ENCODE data around the gene NPFF. TPM values are rescaled to one million over a fixed set of nuclear protein-coding genes. Genes with fewer than 3 reads are reported as not detected.
A peak's percentile ranks its signal among the peaks of the same experiment; 100 is the strongest.
"Not testable (repeated sequence)": the region's sequence is repeated elsewhere in the genome, so short reads cannot be mapped to it uniquely, and the experiment has no call there.

The NPFF gene
- not detected for polyA plus RNA-seq

- H3K4me1 Mint-ChIP-seq, result peaks cover 5 to 9% (median 6%) of the 10 kb centered on the region in 3 donors
- H3K27me3 Mint-ChIP-seq, result no peaks in the 10 kb centered on the region
- peak within 1 kb of the TSS in 2 of 3 donors; percentile 43 to 47 for H3K27ac Mint-ChIP-seq
- peak within 1 kb of the TSS in 1 of 4 donors; percentile 45 for H3K4me3 Mint-ChIP-seq
- no peaks in the 10 kb centered on the region for H3K36me3 Mint-ChIP-seq
- H3K9me3 Mint-ChIP-seq, result no peaks in the 10 kb centered on the region
Observed at GRCh38 chr12:53506881-53507602, at the start of gene NPFF. TSS of gene NPFF (minus strand) at chr12:53507484. CDS start at chr12:53507474, 10 bp downstream.

- Mint-ChIP-seq H3K9me3 (no peaks in the 10 kb centered on the region), H3K4me1 (no peaks in the 10 kb centered on the region), H3K27ac (peak overlapping the region in 1 of 3 donors; percentile 43), H3K27me3 (no peaks in the 10 kb centered on the region), H3K4me3 (no peak overlapping the region), H3K36me3 (peaks cover 2% of the 10 kb centered on the region)
Observed at GRCh38 chr12:53552361-53553327, 45.4 kb upstream of the NPFF start.

- H3K27me3 Mint-ChIP-seq, result no peaks in the 10 kb centered on the region
Observed at GRCh38 chr12:53551889-53552291, 44.6 kb upstream of the NPFF start.

GRCh38 chr12:53550595-53550994 is 43.3 kb upstream of the NPFF start:
- Mint-ChIP-seq H3K36me3 (peaks cover 2% of the 10 kb centered on the region), H3K9me3 (no peaks in the 10 kb centered on the region), H3K4me1 (no peaks in the 10 kb centered on the region), H3K4me3 (no peak overlapping the region), H3K27me3 (no peaks in the 10 kb centered on the region), H3K27ac (peak overlapping the region in 1 of 3 donors; percentile 28)

More at GRCh38 chr12:53551889-53552291, 44.6 kb upstream of the NPFF start:
- Mint-ChIP-seq H3K9me3 (no peaks in the 10 kb centered on the region), H3K4me1 (no peaks in the 10 kb centered on the region), H3K36me3 (peaks cover 2% of the 10 kb centered on the region), H3K27ac (no peak overlapping the region), H3K4me3 (no peak overlapping the region)

- not testable (repeated sequence) for H3K27me3 Mint-ChIP-seq, H3K36me3 Mint-ChIP-seq, H3K4me1 Mint-ChIP-seq, H3K9me3 Mint-ChIP-seq, H3K4me3 Mint-ChIP-seq
- H3K27ac Mint-ChIP-seq, result peak overlapping the region in 1 of 3 donors; percentile 28
Observed at GRCh38 chr12:53550131-53550530, 42.8 kb upstream of the NPFF start.

GRCh38 chr12:53548354-53548753 is 41.1 kb upstream of the NPFF start:
- H3K27ac Mint-ChIP-seq, result peak overlapping the region in 1 of 3 donors; percentile 39
- not testable (repeated sequence) for H3K4me3 Mint-ChIP-seq, H3K4me1 Mint-ChIP-seq, H3K27me3 Mint-ChIP-seq, H3K9me3 Mint-ChIP-seq, H3K36me3 Mint-ChIP-seq

GRCh38 chr12:53543539-53543938 is 36.3 kb upstream of the NPFF start:
- Mint-ChIP-seq H3K9me3 (no peaks in the 10 kb centered on the region), H3K4me1 (peaks cover 0 to 7% (median 5%) of the 10 kb centered on the region in 3 donors), H3K4me3 (no peak overlapping the region), H3K27me3 (no peaks in the 10 kb centered on the region), H3K36me3 (no peaks in the 10 kb centered on the region), H3K27ac (peak overlapping the region in 1 of 3 donors; percentile 42)

- Mint-ChIP-seq H3K27me3 (no peaks in the 10 kb centered on the region), H3K4me1 (peaks cover 0 to 7% (median 5%) of the 10 kb centered on the region in 3 donors), H3K27ac (peak overlapping the region in 1 of 3 donors; percentile 31), H3K4me3 (no peak overlapping the region), H3K9me3 (no peaks in the 10 kb centered on the region), H3K36me3 (peaks cover 2% of the 10 kb centered on the region)
Observed at GRCh38 chr12:53539526-53539925, 32.2 kb upstream of the NPFF start.

GRCh38 chr12:53538209-53538689 is 31.0 kb upstream of the NPFF start:
- Mint-ChIP-seq H3K4me1 (no peaks in the 10 kb centered on the region), H3K27me3 (no peaks in the 10 kb centered on the region), H3K9me3 (no peaks in the 10 kb centered on the region), H3K4me3 (no peak overlapping the region), H3K36me3 (peaks cover 2% of the 10 kb centered on the region), H3K27ac (no peak overlapping the region)

- Mint-ChIP-seq H3K9me3 (no peaks in the 10 kb centered on the region), H3K27ac (no peak overlapping the region), H3K36me3 (peaks cover 2% of the 10 kb centered on the region), H3K4me1 (no peaks in the 10 kb centered on the region), H3K27me3 (no peaks in the 10 kb centered on the region), H3K4me3 (no peak overlapping the region)
Observed at GRCh38 chr12:53536962-53537361, 29.7 kb upstream of the NPFF start.

- Mint-ChIP-seq H3K4me3 (no peak overlapping the region), H3K36me3 (peaks cover 2% of the 10 kb centered on the region), H3K27ac (no peak overlapping the region), H3K4me1 (no peaks in the 10 kb centered on the region), H3K9me3 (no peaks in the 10 kb centered on the region), H3K27me3 (no peaks in the 10 kb centered on the region)
Observed at GRCh38 chr12:53533471-53533870, 26.2 kb upstream of the NPFF start.

- H3K9me3 Mint-ChIP-seq, result no peaks in the 10 kb centered on the region
Observed at GRCh38 chr12:53532524-53533445, 25.5 kb upstream of the NPFF start.

GRCh38 chr12:53532021-53532420 is 24.7 kb upstream of the NPFF start:
- no peaks in the 10 kb centered on the region for H3K9me3 Mint-ChIP-seq
- H3K27ac Mint-ChIP-seq, result no peak overlapping the region
- H3K4me3 Mint-ChIP-seq, result no peak overlapping the region
- no peaks in the 10 kb centered on the region for H3K27me3 Mint-ChIP-seq
- H3K36me3 Mint-ChIP-seq, result peaks cover 2% of the 10 kb centered on the region
- no peaks in the 10 kb centered on the region for H3K4me1 Mint-ChIP-seq

More at GRCh38 chr12:53532524-53533445, 25.5 kb upstream of the NPFF start:
- no peaks in the 10 kb centered on the region for H3K27me3 Mint-ChIP-seq
- H3K36me3 Mint-ChIP-seq, result peaks cover 2% of the 10 kb centered on the region
- no peaks in the 10 kb centered on the region for H3K4me1 Mint-ChIP-seq
- no peak overlapping the region for H3K4me3 Mint-ChIP-seq
- no peak overlapping the region for H3K27ac Mint-ChIP-seq

GRCh38 chr12:53530920-53531319 is 23.6 kb upstream of the NPFF start:
- peaks cover 2% of the 10 kb centered on the region for H3K36me3 Mint-ChIP-seq
- H3K9me3 Mint-ChIP-seq, result no peaks in the 10 kb centered on the region
- H3K4me3 Mint-ChIP-seq, result no peak overlapping the region
- no peak overlapping the region for H3K27ac Mint-ChIP-seq
- H3K4me1 Mint-ChIP-seq, result no peaks in the 10 kb centered on the region
- no peaks in the 10 kb centered on the region for H3K27me3 Mint-ChIP-seq

Data from IgD-negative memory B cell (primary cell).